H9 (cell line): Measurements from ENCODE around the gene ZNF576. TPM values are rescaled to one million over a fixed set of nuclear protein-coding genes. Genes with fewer than 3 reads are reported as not detected.

ENCODE experiments used
- DNase-seq: peaks from one replicate; pipeline ENCODE4 v3.0.0-alpha.2; 2017
- H2AFZ ChIP-seq: one replicate; pipeline ENCODE4 v1.6.1; 2013; ENCODE audit warnings: mild to moderate bottlenecking, low read length, control low read depth, moderate library complexity
- H2AK5ac ChIP-seq: 2 replicates; pipeline ENCODE4 v1.6.1; 2013; ENCODE audit warnings: low read length, control low read depth, mixed read lengths; ENCODE audit not compliant: insufficient read length
- H2BK120ac ChIP-seq: one replicate; pipeline ENCODE4 v1.6.1; 2013; ENCODE audit warnings: low read depth, mild to moderate bottlenecking, low read length, control low read depth, inconsistent platforms; ENCODE audit not compliant: poor library complexity, severe bottlenecking
- H2BK12ac ChIP-seq: 2 replicates; pipeline ENCODE4 v1.6.1; 2013; ENCODE audit warnings: low read length, control low read depth, mixed read lengths, low read depth; ENCODE audit not compliant: insufficient read length
- H2BK15ac ChIP-seq: 2 replicates; pipeline ENCODE4 v1.6.1; 2013; ENCODE audit warnings: low read depth, low read length, control low read depth
- H2BK20ac ChIP-seq: one replicate; pipeline ENCODE4 v1.6.1; 2013; ENCODE audit warnings: low read depth, mild to moderate bottlenecking, low read length, control low read depth, inconsistent platforms; ENCODE audit not compliant: poor library complexity, severe bottlenecking
- H2BK5ac ChIP-seq: 2 replicates; pipeline ENCODE4 v1.6.1; 2013; ENCODE audit warnings: low read length, control low read depth, mixed read lengths; ENCODE audit not compliant: insufficient read length
- H3K14ac ChIP-seq: 2 replicates; pipeline ENCODE4 v1.6.1; 2013; ENCODE audit warnings: low read length, control low read depth; ENCODE audit not compliant: insufficient read depth
- H3K18ac ChIP-seq: 2 replicates; pipeline ENCODE4 v1.6.1; 2013; ENCODE audit warnings: low read depth, mild to moderate bottlenecking, mixed read lengths, low read length, control low read depth; ENCODE audit not compliant: insufficient read length
- H3K23ac ChIP-seq: 2 replicates; pipeline ENCODE4 v1.6.1; 2013; ENCODE audit warnings: low read length, control low read depth, mixed read lengths, low read depth; ENCODE audit not compliant: insufficient read length
- H3K23me2 ChIP-seq: 2 replicates; pipeline ENCODE4 v1.6.1; 2013; ENCODE audit warnings: low read depth, mild to moderate bottlenecking, mixed read lengths, low read length, control low read depth; ENCODE audit not compliant: insufficient read length, poor library complexity, severe bottlenecking
- H3K27ac ChIP-seq: 2 replicates; pipeline ENCODE4 v1.5.1; 2013; ENCODE audit warnings: low read length, control low read depth, mixed read lengths, low read depth; ENCODE audit not compliant: insufficient read length
- H3K27me3 ChIP-seq: 2 replicates; pipeline ENCODE4 v1.6.1; 2013; ENCODE audit warnings: low read length, control low read depth, inconsistent platforms; ENCODE audit not compliant: insufficient read depth
- H3K4ac ChIP-seq: 2 replicates; pipeline ENCODE4 v1.6.1; 2013; ENCODE audit warnings: low read depth, mild to moderate bottlenecking, control low read depth, inconsistent platforms, low read length, moderate library complexity
- H3K4me1 ChIP-seq: 2 replicates; pipeline ENCODE4 v1.6.1; 2013; ENCODE audit warnings: low read length, control low read depth, inconsistent platforms; ENCODE audit not compliant: insufficient read depth
- H3K4me2 ChIP-seq: 2 replicates; pipeline ENCODE4 v1.6.1; 2013; ENCODE audit warnings: low read length, control low read depth, mixed read lengths; ENCODE audit not compliant: insufficient read length, insufficient read depth
- H3K56ac ChIP-seq: 2 replicates; pipeline ENCODE4 v1.6.1; 2013; ENCODE audit warnings: low read depth, mild to moderate bottlenecking, mixed read lengths, low read length, control low read depth; ENCODE audit not compliant: insufficient read length
- H3K79me1 ChIP-seq: 2 replicates; pipeline ENCODE4 v1.6.1; 2013; ENCODE audit warnings: low read depth, mild to moderate bottlenecking, moderate library complexity, low read length, control low read depth, inconsistent platforms; ENCODE audit not compliant: insufficient read depth, poor library complexity, severe bottlenecking
- H3K79me2 ChIP-seq: 2 replicates; pipeline ENCODE4 v1.6.1; 2013; ENCODE audit warnings: low read length, control low read depth, inconsistent platforms; ENCODE audit not compliant: insufficient read depth
- H3K9ac ChIP-seq: 2 replicates; pipeline ENCODE4 v1.6.1; 2013; ENCODE audit warnings: low read length, control low read depth, mixed read lengths; ENCODE audit not compliant: insufficient read length; ENCODE audit errors: extremely low read depth
- H3K9me3 ChIP-seq: one replicate; pipeline ENCODE4 v1.6.1; 2013; ENCODE audit warnings: low read depth, low read length, inconsistent platforms; ENCODE audit not compliant: control insufficient read depth
- H3T11ph ChIP-seq: one replicate; pipeline ENCODE4 v1.6.1; 2013; ENCODE audit warnings: mild to moderate bottlenecking, low read length, control low read depth, inconsistent platforms
- H4K20me1 ChIP-seq: one replicate; pipeline ENCODE4 v1.6.1; 2013; ENCODE audit not compliant: control insufficient read depth, insufficient read length, insufficient read depth
- H4K5ac ChIP-seq: 2 replicates; pipeline ENCODE4 v1.6.1; 2013; ENCODE audit warnings: low read depth, mild to moderate bottlenecking, mixed read lengths, low read length, control low read depth; ENCODE audit not compliant: insufficient read length
- H4K8ac ChIP-seq: replicated peaks from 2 replicates; pipeline ENCODE4 v1.6.1; 2013; ENCODE audit warnings: low read length, control low read depth, mixed read lengths, low read depth; ENCODE audit not compliant: insufficient read length
- H4K91ac ChIP-seq: 2 replicates; pipeline ENCODE4 v1.6.1; 2013; ENCODE audit warnings: low read depth, mild to moderate bottlenecking, moderate library complexity, mixed read lengths, low read length, control low read depth; ENCODE audit not compliant: insufficient read length
- H3K27ac Mint-ChIP-seq, 3 experiments: 2 replicates in 2 of 3; 3 replicates in 1 of 3; pipeline ENCODE4 v1.8.0; 2020 to 2021; ENCODE audit warnings: mixed read lengths in 3 of 3, mild to moderate bottlenecking in 1 of 3, moderate library complexity in 1 of 3
- H3K27me3 Mint-ChIP-seq: 2 replicates; pipeline ENCODE4 v1.8.0; 2021; ENCODE audit warnings: low read depth, mild to moderate bottlenecking, moderate library complexity, mixed read lengths
- H3K36me3 Mint-ChIP-seq, 3 experiments: 2 replicates in 2 of 3; 3 replicates in 1 of 3; pipeline ENCODE4 v1.8.0; 2020 to 2021; ENCODE audit warnings: low read depth in 3 of 3, mixed read lengths in 3 of 3; ENCODE audit not compliant: insufficient read depth in 1 of 3
- H3K4me1 Mint-ChIP-seq, 2 experiments: 2 replicates each; pipeline ENCODE4 v1.8.0; 2020; ENCODE audit warnings: mixed read lengths in 2 of 2
- H3K4me3 Mint-ChIP-seq, 2 experiments: 2 replicates in 1 of 2; 3 replicates in 1 of 2; pipeline ENCODE4 v1.8.0; 2020 to 2021; ENCODE audit warnings: mild to moderate bottlenecking in 2 of 2, mixed read lengths in 2 of 2, moderate library complexity in 1 of 2
- H3K9me3 Mint-ChIP-seq, 2 experiments: 2 replicates in 1 of 2; 3 replicates in 1 of 2; pipeline ENCODE4 v1.8.0; 2020; ENCODE audit warnings: mild to moderate bottlenecking in 2 of 2, mixed read lengths in 2 of 2, moderate library complexity in 1 of 2
- CTCF ChIP-seq: fragments of 200-600 bp; sonication (generic); conservative IDR thresholded peaks from 3 replicates; pipeline ENCODE4 v1.8.0; 2021; ENCODE audit warnings: antibody characterized with exemption, mild to moderate bottlenecking
- WGBS: extraction: QIAGEN DNeasy Blood & Tissue Kit; methylation state at CpG from one replicate; pipeline ENCODE4 v1.1.7; 2013; ENCODE audit warnings: missing lambda C conversion rate, low lambda C conversion rate, mixed read lengths; ENCODE audit not compliant: insufficient read length; ENCODE audit errors: extremely low coverage; 5-methylcytosine and 5-hydroxymethylcytosine counted together
- total RNA-seq: library from RNA; stranded (reverse); gene quantifications from 2 replicates; pipeline ENCODE4 v1.2.1, GENCODE V29; 2021

The ZNF576 gene
- total RNA-seq, 1 experiment from 2014 or later = 19.7 TPM

GRCh38 chr19:43625918-43626579 is 29.7 kb downstream of the ZNF576 start:
- Histone ChIP-seq H2BK5ac (no peak overlapping the region), H4K20me1 (no peaks in the 10 kb centered on the region), H3K4ac (no peak overlapping the region), H3K4me2 (no peak overlapping the region), H3K18ac (no peak overlapping the region), H3K79me1 (no peaks in the 10 kb centered on the region), H2BK12ac (no peak overlapping the region), H4K5ac (no peak overlapping the region), H4K8ac (no peak overlapping the region), H2BK20ac (no peak overlapping the region), H2AK5ac (no peak overlapping the region), H2BK15ac (no peak overlapping the region), H3K79me2 (no peaks in the 10 kb centered on the region), H2AFZ (no peak overlapping the region), H3K4me1 (no peaks in the 10 kb centered on the region; the same call in 1 of the 2 replicates), H3K23ac (no peak overlapping the region), H3K56ac (no peak overlapping the region), H3K14ac (no peak overlapping the region), H3K9ac (no peak overlapping the region), H3K23me2 (no peaks in the 10 kb centered on the region), H4K91ac (no peak overlapping the region), H3T11ph (no peak overlapping the region), H2BK120ac (no peak overlapping the region), H3K27ac (no peak overlapping the region), H3K27me3 (no peaks in the 10 kb centered on the region), H3K9me3 (no peaks in the 10 kb centered on the region)
- Mint-ChIP-seq H3K4me3 (no peak overlapping the region), H3K27ac (peak overlapping the region in 1 of 3 experiments; percentile 79; a peak in 1 of 7 replicates), H3K4me1 (peaks cover 14 to 27% of the 10 kb centered on the region in 2 experiments), H3K36me3 (peaks cover 10 to 31% (median 11%) of the 10 kb centered on the region in 3 experiments; a peak in 5 of 7 replicates), H3K9me3 (no peaks in the 10 kb centered on the region), H3K27me3 (peaks cover 26% of the 10 kb centered on the region)
- no CpG with 5 or more reads among the region's 32 CpGs for WGBS
- TF ChIP-seq CTCF = no peak; the same call in 2 of the 3 replicates
- DNase-seq = peak; percentile 81
